Trophoblast cell (in vitro differentiated cells and primary cell): ENCODE results near the gene RPTOR.

ENCODE experiments used
- DNase-seq, 2 donors: peaks; one replicate each; pipeline ENCODE4 v3.0.0-alpha.2; 2016
- H2AFZ ChIP-seq: 2 replicates; pipeline ENCODE4 v1.6.1; 2013; ENCODE audit warnings: low read length, moderate library complexity, mild to moderate bottlenecking; ENCODE audit not compliant: insufficient read depth, poor library complexity
- H2AK5ac ChIP-seq: 2 replicates; pipeline ENCODE4 v1.6.1; 2013; ENCODE audit warnings: mild to moderate bottlenecking, low read length
- H2BK120ac ChIP-seq: 2 replicates; pipeline ENCODE4 v1.6.1; 2013; ENCODE audit warnings: low read length, mild to moderate bottlenecking, moderate library complexity; ENCODE audit not compliant: insufficient read depth, poor library complexity
- H2BK12ac ChIP-seq: 2 replicates; pipeline ENCODE4 v1.6.1; 2013; ENCODE audit warnings: mild to moderate bottlenecking, low read length, moderate library complexity
- H2BK5ac ChIP-seq: 2 replicates; pipeline ENCODE4 v1.6.1; 2013; ENCODE audit warnings: low read length, low read depth, moderate library complexity, mild to moderate bottlenecking; ENCODE audit not compliant: poor library complexity
- H3K14ac ChIP-seq: 2 replicates; pipeline ENCODE4 v1.6.1; 2013; ENCODE audit warnings: mild to moderate bottlenecking, low read length
- H3K18ac ChIP-seq: 2 replicates; pipeline ENCODE4 v1.6.1; 2013; ENCODE audit warnings: mild to moderate bottlenecking, low read length
- H3K23ac ChIP-seq: 2 replicates; pipeline ENCODE4 v1.6.1; 2013; ENCODE audit warnings: low read length
- H3K27ac ChIP-seq: 2 replicates; pipeline ENCODE4 v1.5.1; 2013; ENCODE audit warnings: low read depth, mild to moderate bottlenecking, inconsistent platforms, low read length, moderate library complexity
- H3K27me3 ChIP-seq: 2 replicates; pipeline ENCODE4 v1.6.1; 2013; ENCODE audit warnings: inconsistent platforms, mild to moderate bottlenecking, low read length, moderate library complexity; ENCODE audit not compliant: insufficient read depth
- H3K36me3 ChIP-seq, 2 experiments: 1 replicate in 1 of 2; 2 replicates in 1 of 2; pipeline ENCODE4 v1.6.1; 2013; ENCODE audit warnings: low read length in 2 of 2, mild to moderate bottlenecking in 2 of 2, moderate library complexity in 1 of 2; ENCODE audit not compliant: insufficient read depth in 2 of 2, control insufficient read depth in 1 of 2
- H3K4ac ChIP-seq: 2 replicates; pipeline ENCODE4 v1.6.1; 2013; ENCODE audit warnings: low read depth, mild to moderate bottlenecking, low read length, moderate library complexity
- H3K4me1 ChIP-seq, 2 experiments: 1 replicate in 1 of 2; 2 replicates in 1 of 2; pipeline ENCODE4 v1.6.1; 2013; ENCODE audit warnings: low read length in 2 of 2, mild to moderate bottlenecking in 2 of 2, moderate library complexity in 1 of 2; ENCODE audit not compliant: insufficient read depth in 2 of 2, control insufficient read depth in 1 of 2
- H3K4me2 ChIP-seq: 2 replicates; pipeline ENCODE4 v1.6.1; 2013; ENCODE audit warnings: inconsistent platforms, mild to moderate bottlenecking, low read length, moderate library complexity
- H3K4me3 ChIP-seq: 2 replicates; pipeline ENCODE4 v1.5.1; 2013; ENCODE audit warnings: mild to moderate bottlenecking, low read depth, low read length, inconsistent platforms
- H3K79me1 ChIP-seq: one replicate; pipeline ENCODE4 v1.6.1; 2013; ENCODE audit warnings: low read length
- H3K79me2 ChIP-seq: 2 replicates; pipeline ENCODE4 v1.6.1; 2013; ENCODE audit warnings: low read length, mild to moderate bottlenecking; ENCODE audit not compliant: control insufficient read depth, insufficient read depth, poor library complexity
- H3K9ac ChIP-seq: 2 replicates; pipeline ENCODE4 v1.6.1; 2013; ENCODE audit warnings: mild to moderate bottlenecking, low read length
- H3K9me3 ChIP-seq: 2 replicates; pipeline ENCODE4 v1.6.1; 2013; ENCODE audit warnings: low read depth, mild to moderate bottlenecking, control low read depth, inconsistent platforms, low read length; ENCODE audit not compliant: insufficient read depth
- H4K12ac ChIP-seq: 2 replicates; pipeline ENCODE4 v1.6.1; 2013; ENCODE audit warnings: low read depth, mild to moderate bottlenecking, low read length, moderate library complexity
- H4K8ac ChIP-seq: 2 replicates; pipeline ENCODE4 v1.6.1; 2013; ENCODE audit warnings: low read depth, mild to moderate bottlenecking, low read length, moderate library complexity
- H4K91ac ChIP-seq: one replicate; pipeline ENCODE4 v1.6.1; 2013; ENCODE audit warnings: low read depth, mild to moderate bottlenecking, low read length, moderate library complexity
- WGBS: extraction: QIAGEN DNeasy Blood & Tissue Kit; methylation state at CpG from one replicate; pipeline ENCODE4 v1.1.7; 2013; ENCODE audit warnings: missing lambda C conversion rate; ENCODE audit not compliant: insufficient read length, insufficient coverage; ENCODE audit errors: extremely low coverage; 5-methylcytosine and 5-hydroxymethylcytosine counted together

Gene RPTOR

GRCh38 chr17:80558046-80558445 lies 13.4 kb downstream of the RPTOR start:
- H3K79me2 ChIP-seq: peaks cover 2% of the 10 kb centered on the region

DNA sequence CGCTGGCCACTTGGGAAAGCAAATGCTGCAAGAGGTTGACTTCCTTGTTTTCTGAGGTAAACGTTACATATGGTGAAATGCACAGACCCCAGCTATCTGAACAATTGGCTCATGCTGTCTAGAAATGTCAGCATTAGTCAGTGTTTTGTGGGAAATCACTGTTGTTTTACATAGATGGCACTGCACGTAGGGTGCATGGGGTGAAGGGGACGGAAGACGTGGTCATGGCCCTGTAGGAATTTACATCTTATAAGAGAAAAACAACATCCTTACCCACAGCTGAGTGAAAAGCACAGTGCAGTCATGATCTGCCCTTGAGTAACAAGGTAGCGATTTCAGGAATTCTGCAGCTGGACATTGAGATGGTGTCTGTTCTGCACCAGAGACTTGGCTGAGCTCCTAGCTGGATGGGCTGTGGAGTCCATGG lies 15.2 kb downstream of the RPTOR start:
- H3K4me1 ChIP-seq: no peaks in the 10 kb centered on the region
- H3K9ac ChIP-seq: no peak overlapping the region
- no peaks in the 10 kb centered on the region for H3K27me3 ChIP-seq
- no peaks in the 10 kb centered on the region for H3K36me3 ChIP-seq
- peak; percentile 71 to 85 for DNase-seq
- no peaks in the 10 kb centered on the region for H3K79me1 ChIP-seq
- H4K8ac ChIP-seq: no peak overlapping the region
- no peak overlapping the region for H2BK120ac ChIP-seq
- H3K4ac ChIP-seq: no peak overlapping the region
- H3K14ac ChIP-seq: no peak overlapping the region
- no peak overlapping the region for H3K27ac ChIP-seq
- H3K9me3 ChIP-seq: peaks cover 2% of the 10 kb centered on the region
- H2BK5ac ChIP-seq: no peak overlapping the region
- H3K18ac ChIP-seq: no peak overlapping the region
- no peak overlapping the region for H2AFZ ChIP-seq
- no peak overlapping the region for H4K12ac ChIP-seq
- H3K79me2 ChIP-seq: peaks cover 2% of the 10 kb centered on the region
- no peak overlapping the region for H3K4me2 ChIP-seq
- H4K91ac ChIP-seq: no peak overlapping the region
- WGBS: no CpG with 5 or more reads among the region's 6 CpGs
- H3K4me3 ChIP-seq: no peak overlapping the region
- H3K23ac ChIP-seq: no peak overlapping the region
- no peak overlapping the region for H2AK5ac ChIP-seq
- no peak overlapping the region for H2BK12ac ChIP-seq

More at GRCh38 chr17:80558046-80558445, 13.4 kb downstream of the RPTOR start:
- no peaks in the 10 kb centered on the region for H3K4me1 ChIP-seq
- H3K27me3 ChIP-seq: no peaks in the 10 kb centered on the region
- no peaks in the 10 kb centered on the region for H3K36me3 ChIP-seq
- no peaks in the 10 kb centered on the region for H3K79me1 ChIP-seq
- H3K4ac ChIP-seq: no peak overlapping the region
- H3K14ac ChIP-seq: no peak overlapping the region
- no CpG with 5 or more reads among the region's 6 CpGs for WGBS
- H2BK5ac ChIP-seq: no peak overlapping the region
- no peak overlapping the region for H4K91ac ChIP-seq
- H2BK120ac ChIP-seq: no peak overlapping the region
- no peak overlapping the region for H2BK12ac ChIP-seq
- H3K23ac ChIP-seq: no peak overlapping the region
- no peak overlapping the region for H3K27ac ChIP-seq
- no peak for DNase-seq
- H4K12ac ChIP-seq: no peak overlapping the region
- H2AFZ ChIP-seq: no peak overlapping the region
- peaks cover 2% of the 10 kb centered on the region for H3K9me3 ChIP-seq
- no peak overlapping the region for H3K18ac ChIP-seq
- no peak overlapping the region for H4K8ac ChIP-seq
- H3K4me3 ChIP-seq: no peak overlapping the region
- no peak overlapping the region for H3K9ac ChIP-seq
- no peak overlapping the region for H3K4me2 ChIP-seq
- H2AK5ac ChIP-seq: no peak overlapping the region

DNA sequence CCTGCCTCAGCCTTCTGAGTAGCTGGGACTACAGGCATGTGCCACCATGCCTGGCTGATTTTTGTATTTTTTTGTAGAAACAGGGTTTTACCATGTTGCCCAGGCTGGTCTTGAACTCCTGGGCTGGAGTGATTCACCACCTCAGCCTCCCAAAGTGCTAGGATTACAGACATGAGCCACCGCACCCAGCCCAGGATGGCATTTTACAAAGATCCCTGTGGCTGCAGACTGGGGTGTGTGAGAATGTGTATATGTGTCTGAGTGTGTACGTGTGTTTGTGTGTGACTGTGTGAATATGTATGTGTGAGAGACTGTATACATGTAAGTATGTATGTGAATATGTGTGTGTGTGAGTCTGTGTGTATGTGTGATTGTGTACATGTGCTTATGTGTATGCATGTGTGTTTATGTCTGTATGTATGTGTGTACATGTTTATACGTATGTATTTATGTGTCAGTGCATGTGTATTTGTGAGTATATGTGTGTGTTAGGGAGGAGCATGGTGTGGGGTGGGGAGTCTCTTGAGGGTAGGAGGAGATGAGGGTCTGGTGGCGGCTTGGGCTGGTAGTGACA lies 17.0 kb downstream of the RPTOR start:
- H3K23ac ChIP-seq: no peak overlapping the region
- WGBS: no CpG with 5 or more reads among the region's 4 CpGs
- peaks cover 3 to 6% of the 10 kb centered on the region in 2 experiments for H3K4me1 ChIP-seq

DNA sequence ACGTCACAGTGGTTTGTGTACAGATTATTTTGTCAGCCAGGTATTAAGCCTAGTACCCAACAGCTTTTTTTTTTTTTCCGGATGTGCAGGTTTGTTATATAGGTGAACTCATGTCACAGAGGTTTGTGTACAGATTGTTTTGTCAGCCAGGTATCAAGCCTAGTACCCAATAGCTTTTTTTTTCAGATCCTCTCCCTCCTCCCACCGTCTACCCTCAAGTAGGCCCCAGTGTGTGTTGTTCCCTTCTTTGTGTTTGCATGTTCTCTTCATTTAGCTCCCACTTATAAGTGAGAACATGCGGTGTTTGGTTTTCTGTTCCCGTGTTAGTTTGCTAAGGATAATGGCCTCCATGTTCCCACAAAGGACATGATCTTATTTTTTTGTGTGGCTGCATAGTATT lies 19.9 kb downstream of the RPTOR start:
- Histone ChIP-seq H4K91ac (no peak overlapping the region), H2BK120ac (no peak overlapping the region), H3K36me3 (no peaks in the 10 kb centered on the region), H2AK5ac (no peak overlapping the region), H2BK12ac (no peak overlapping the region), H3K4me3 (no peak overlapping the region), H3K4ac (no peak overlapping the region), H3K27ac (no peak overlapping the region), H3K79me1 (no peaks in the 10 kb centered on the region), H3K9me3 (peaks cover 2% of the 10 kb centered on the region), H3K9ac (no peak overlapping the region), H4K12ac (no peak overlapping the region), H3K14ac (no peak overlapping the region), H2AFZ (no peak overlapping the region), H3K79me2 (no peaks in the 10 kb centered on the region), H2BK5ac (no peak overlapping the region), H4K8ac (no peak overlapping the region), H3K23ac (no peak overlapping the region), H3K27me3 (no peaks in the 10 kb centered on the region), H3K4me2 (no peak overlapping the region), H3K4me1 (peaks cover 3 to 6% of the 10 kb centered on the region in 2 experiments), H3K18ac (no peak overlapping the region)
- no peak for DNase-seq
- no CpG with 5 or more reads among the region's 5 CpGs for WGBS

More for the DNA sequence above, 17.0 kb downstream of the RPTOR start:
- Histone ChIP-seq H3K9ac (no peak overlapping the region), H4K8ac (no peak overlapping the region), H3K9me3 (peaks cover 2% of the 10 kb centered on the region), H3K4me3 (no peak overlapping the region), H3K79me1 (no peaks in the 10 kb centered on the region), H3K79me2 (no peaks in the 10 kb centered on the region), H3K27ac (no peak overlapping the region), H3K18ac (no peak overlapping the region), H3K4ac (no peak overlapping the region), H3K14ac (no peak overlapping the region), H2BK120ac (no peak overlapping the region), H2AFZ (no peak overlapping the region), H3K36me3 (no peaks in the 10 kb centered on the region), H2AK5ac (no peak overlapping the region), H4K91ac (no peak overlapping the region), H4K12ac (no peak overlapping the region), H3K27me3 (no peaks in the 10 kb centered on the region), H3K4me2 (no peak overlapping the region), H2BK12ac (no peak overlapping the region), H2BK5ac (no peak overlapping the region)
- no peak for DNase-seq
